Measurements from ENCODE around the gene OR51G2. TPM values are rescaled to one million over a fixed set of nuclear protein-coding genes. Genes with fewer than 3 reads are reported as not detected.

OR51G2 gene
- total RNA-seq, 4 donors from 2014 or later, result not detected

DNA sequence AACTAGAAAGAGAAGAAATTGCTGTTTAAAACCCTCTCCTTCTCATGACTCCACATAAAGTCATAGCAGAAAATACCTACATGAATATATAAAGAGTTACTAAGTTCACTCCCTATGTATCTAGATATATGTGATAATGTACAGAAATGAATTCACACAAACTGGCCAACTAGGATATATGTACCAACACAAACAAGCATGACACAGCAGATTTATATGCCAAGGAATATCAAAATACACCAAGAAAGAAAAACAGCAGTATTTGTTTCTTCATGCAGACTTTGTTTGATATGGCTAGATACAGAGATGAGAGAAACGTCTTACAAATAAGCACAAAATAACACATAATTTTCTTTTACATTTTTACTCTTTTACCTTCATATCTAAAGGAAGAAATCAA, 3.2 kb upstream of the OR51G2 start:
- Histone ChIP-seq H3K27ac (replicated peaks in 1 of 4) (no peak overlapping the region), H3K27me3 (no peaks in the 10 kb centered on the region), H3K4me1 (no peaks in the 10 kb centered on the region), H3K4me3 (no peak overlapping the region), H3K36me3 (no peaks in the 10 kb centered on the region), H3K9me3 (no peaks in the 10 kb centered on the region)
- intact Hi-C loops (cut with DNase I), result no loop called here
- TF ChIP-seq, protein P1, sequence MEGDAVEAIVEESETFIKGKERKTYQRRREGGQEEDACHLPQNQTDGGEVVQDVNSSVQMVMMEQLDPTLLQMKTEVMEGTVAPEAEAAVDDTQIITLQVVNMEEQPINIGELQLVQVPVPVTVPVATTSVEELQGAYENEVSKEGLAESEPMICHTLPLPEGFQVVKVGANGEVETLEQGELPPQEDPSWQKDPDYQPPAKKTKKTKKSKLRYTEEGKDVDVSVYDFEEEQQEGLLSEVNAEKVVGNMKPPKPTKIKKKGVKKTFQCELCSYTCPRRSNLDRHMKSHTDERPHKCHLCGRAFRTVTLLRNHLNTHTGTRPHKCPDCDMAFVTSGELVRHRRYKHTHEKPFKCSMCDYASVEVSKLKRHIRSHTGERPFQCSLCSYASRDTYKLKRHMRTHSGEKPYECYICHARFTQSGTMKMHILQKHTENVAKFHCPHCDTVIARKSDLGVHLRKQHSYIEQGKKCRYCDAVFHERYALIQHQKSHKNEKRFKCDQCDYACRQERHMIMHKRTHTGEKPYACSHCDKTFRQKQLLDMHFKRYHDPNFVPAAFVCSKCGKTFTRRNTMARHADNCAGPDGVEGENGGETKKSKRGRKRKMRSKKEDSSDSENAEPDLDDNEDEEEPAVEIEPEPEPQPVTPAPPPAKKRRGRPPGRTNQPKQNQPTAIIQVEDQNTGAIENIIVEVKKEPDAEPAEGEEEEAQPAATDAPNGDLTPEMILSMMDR (IDR thresholded peaks at IDR 0.05), result no peak
- no peak for TF ChIP-seq EP300 (IDR thresholded peaks at IDR 0.05)
- TF ChIP-seq POLR2AphosphoS5 (IDR thresholded peaks at IDR 0.05), result no peak
- TF ChIP-seq POLR2A (IDR thresholded peaks at IDR 0.05; ENCODE audit: low read depth), result no peak
- 50% methylated on average over 1 of the region's 1 CpG for WGBS
- DNase-seq (ENCODE audit: extremely low spot score), result no peak

DNA sequence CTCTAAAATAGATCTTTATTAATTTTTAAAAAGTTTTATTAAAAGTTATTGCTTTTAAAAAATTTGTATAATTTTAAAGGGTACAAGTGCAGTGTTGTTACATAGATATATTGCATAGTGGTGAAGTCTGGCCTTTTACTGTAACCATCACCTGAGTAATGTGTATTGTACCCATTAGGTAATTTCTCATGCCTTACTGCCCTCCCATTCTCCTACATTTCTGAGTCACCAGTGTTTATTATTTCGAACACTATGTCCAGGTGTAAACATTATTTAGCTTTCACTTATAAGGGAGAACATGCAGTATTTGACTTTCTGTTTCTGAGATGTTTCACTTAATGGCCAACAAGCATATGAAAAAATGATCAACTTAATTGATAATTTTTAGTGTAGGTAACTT, 2.6 kb upstream of the OR51G2 start:
- 50% methylated on average over 1 of the region's 1 CpG for WGBS
- Histone ChIP-seq H3K27ac (replicated peaks in 1 of 4) (no peak overlapping the region), H3K4me3 (no peak overlapping the region), H3K27me3 (no peaks in the 10 kb centered on the region), H3K36me3 (no peaks in the 10 kb centered on the region), H3K4me1 (no peaks in the 10 kb centered on the region), H3K9me3 (no peaks in the 10 kb centered on the region)
- TF ChIP-seq EP300 (IDR thresholded peaks at IDR 0.05) (no peak), POLR2AphosphoS5 (IDR thresholded peaks at IDR 0.05) (no peak), POLR2A (IDR thresholded peaks at IDR 0.05; ENCODE audit: low read depth) (no peak)
- TF ChIP-seq, protein P1 (IDR thresholded peaks at IDR 0.05), result no peak
- DNase-seq (ENCODE audit: extremely low spot score), result no peak
- intact Hi-C loops (cut with DNase I), result no loop called here

DNA sequence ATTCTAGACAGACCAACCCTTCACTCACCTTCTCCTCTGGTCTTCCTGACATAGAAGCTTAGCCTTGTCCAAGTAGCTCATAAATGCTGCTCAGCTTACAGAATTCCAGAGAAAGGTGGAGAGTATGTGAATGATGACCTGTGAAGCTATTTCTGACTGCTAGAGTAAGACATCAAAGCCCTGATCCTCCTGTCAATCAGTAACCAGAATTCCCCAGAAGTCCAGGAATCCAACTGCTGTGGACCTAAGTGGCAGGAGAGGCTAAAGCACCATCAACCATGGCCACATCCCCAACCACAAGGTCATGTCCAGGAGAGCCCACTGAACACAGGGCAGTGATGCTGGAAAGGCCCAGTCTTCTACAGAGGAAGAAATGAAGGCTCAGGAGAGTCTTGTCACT, 2.6 kb downstream of the OR51G2 start:
- Histone ChIP-seq H3K27ac (replicated peaks in 1 of 4) (no peak overlapping the region), H3K4me3 (no peak overlapping the region), H3K36me3 (no peaks in the 10 kb centered on the region), H3K9me3 (no peaks in the 10 kb centered on the region), H3K4me1 (no peaks in the 10 kb centered on the region), H3K27me3 (no peaks in the 10 kb centered on the region)
- no peak for DNase-seq (ENCODE audit: extremely low spot score)
- intact Hi-C loops (cut with DNase I), result no loop called here
- TF ChIP-seq POLR2AphosphoS5 (IDR thresholded peaks at IDR 0.05) (no peak), EP300 (IDR thresholded peaks at IDR 0.05) (no peak), POLR2A (IDR thresholded peaks at IDR 0.05; ENCODE audit: low read depth) (no peak)
- TF ChIP-seq, protein P1 (IDR thresholded peaks at IDR 0.05), result no peak

DNA sequence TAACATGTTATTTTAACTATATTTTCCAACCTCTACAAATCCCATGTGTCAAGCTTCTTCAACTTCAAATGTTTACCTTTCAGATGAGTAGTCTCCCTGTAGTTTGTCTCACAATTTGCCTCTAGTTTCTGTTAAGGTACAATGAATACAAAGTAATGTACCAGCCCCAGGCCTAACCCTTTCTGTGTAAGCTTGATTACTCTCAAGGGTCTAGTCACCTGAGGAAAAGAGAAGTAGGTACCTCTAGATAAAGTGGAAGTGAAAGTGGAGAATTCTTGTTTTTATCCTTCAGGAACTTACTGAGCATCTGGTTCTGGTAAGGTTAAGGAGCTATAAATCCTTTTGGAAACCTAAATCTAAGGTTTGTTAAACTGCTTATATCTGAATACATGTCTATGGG, 15.7 kb downstream of the OR51G2 start, which contains the start of gene OR51A7:
Gene OR51A7 (plus strand): TSS at position 300 of the 400 bp plus-strand sequence. CDS start 3,587 bp downstream, outside the sequence.
- intact Hi-C loops (cut with DNase I), result no loop called here
- DNase-seq (ENCODE audit: extremely low spot score), result no peak
- H3K36me3 ChIP-seq, result no peaks in the 10 kb centered on the region
- H3K27ac ChIP-seq (replicated peaks in 1 of 4), result no peak within 1 kb of the TSS
- H3K27me3 ChIP-seq, result peaks cover 0 to 4% (median 0%) of the 10 kb centered on the region in 4 donors
- no peaks in the 10 kb centered on the region for H3K4me1 ChIP-seq
- TF ChIP-seq, protein P1 (IDR thresholded peaks at IDR 0.05), result no peak
- no peak for TF ChIP-seq POLR2A (IDR thresholded peaks at IDR 0.05; ENCODE audit: low read depth)
- no peak for TF ChIP-seq EP300 (IDR thresholded peaks at IDR 0.05)
- TF ChIP-seq POLR2AphosphoS5 (IDR thresholded peaks at IDR 0.05), result no peak
- H3K9me3 ChIP-seq, result no peaks in the 10 kb centered on the region
- no peak within 1 kb of the TSS for H3K4me3 ChIP-seq

- no peak for DNase-seq (ENCODE audit: extremely low spot score)
- H3K36me3 ChIP-seq, result no peaks in the 10 kb centered on the region
- no peak overlapping the region for H3K4me3 ChIP-seq
- TF ChIP-seq, protein P1 (IDR thresholded peaks at IDR 0.05), result peak in 1 of 3 experiments; percentile 10
- TF ChIP-seq POLR2AphosphoS5 (IDR thresholded peaks at IDR 0.05), result no peak
- no peaks in the 10 kb centered on the region for H3K9me3 ChIP-seq
- H3K4me1 ChIP-seq, result no peaks in the 10 kb centered on the region
- H3K27ac ChIP-seq (replicated peaks in 1 of 4), result no peak overlapping the region
- H3K27me3 ChIP-seq, result no peaks in the 10 kb centered on the region
- intact Hi-C loops (cut with DNase I), result no loop called here
- 79% methylated on average over 1 of the region's 1 CpG for WGBS
Observed at GRCh38 chr11:4891996-4892640, 27.0 kb downstream of the OR51G2 start.

Data from esophagus muscularis mucosa (tissue), 4 donors.